ENCODE results near the gene SSPN. TPM values are rescaled to one million over a fixed set of nuclear protein-coding genes. Genes with fewer than 3 reads are reported as not detected.

The SSPN gene
- total and polyA plus RNA-seq, 9 of the 15 experiments (the other 6 are each of a cell fraction or from before 2014, with no cell fraction given) = 0.40 TPM; not detected in 8

- no peak for TF ChIP-seq ZBTB11 (CRISPR knock-in tag; IDR thresholded peaks at IDR 0.05)
- TF ChIP-seq MAZ (CRISPR knock-in tag; conservative IDR thresholded peaks at IDR 0.05 in 1 of 2, IDR thresholded peaks at IDR 0.05 in 1 of 2) = no peak
- TF ChIP-seq ZFP91 (CRISPR knock-in tag; IDR thresholded peaks at IDR 0.05) = no peak
- TF ChIP-seq, protein P1, sequence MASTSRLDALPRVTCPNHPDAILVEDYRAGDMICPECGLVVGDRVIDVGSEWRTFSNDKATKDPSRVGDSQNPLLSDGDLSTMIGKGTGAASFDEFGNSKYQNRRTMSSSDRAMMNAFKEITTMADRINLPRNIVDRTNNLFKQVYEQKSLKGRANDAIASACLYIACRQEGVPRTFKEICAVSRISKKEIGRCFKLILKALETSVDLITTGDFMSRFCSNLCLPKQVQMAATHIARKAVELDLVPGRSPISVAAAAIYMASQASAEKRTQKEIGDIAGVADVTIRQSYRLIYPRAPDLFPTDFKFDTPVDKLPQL (IDR thresholded peaks at IDR 0.05; ENCODE audit: extremely low read depth, insufficient read length) = no peak
- TF ChIP-seq, protein P2, sequence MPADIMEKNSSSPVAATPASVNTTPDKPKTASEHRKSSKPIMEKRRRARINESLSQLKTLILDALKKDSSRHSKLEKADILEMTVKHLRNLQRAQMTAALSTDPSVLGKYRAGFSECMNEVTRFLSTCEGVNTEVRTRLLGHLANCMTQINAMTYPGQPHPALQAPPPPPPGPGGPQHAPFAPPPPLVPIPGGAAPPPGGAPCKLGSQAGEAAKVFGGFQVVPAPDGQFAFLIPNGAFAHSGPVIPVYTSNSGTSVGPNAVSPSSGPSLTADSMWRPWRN (IDR thresholded peaks at IDR 0.05; ENCODE audit: low read depth) = no peak
- no peak for TF ChIP-seq MTA2 (IDR thresholded peaks at IDR 0.05; ENCODE audit: low read depth)
- TF ChIP-seq, protein P3, sequence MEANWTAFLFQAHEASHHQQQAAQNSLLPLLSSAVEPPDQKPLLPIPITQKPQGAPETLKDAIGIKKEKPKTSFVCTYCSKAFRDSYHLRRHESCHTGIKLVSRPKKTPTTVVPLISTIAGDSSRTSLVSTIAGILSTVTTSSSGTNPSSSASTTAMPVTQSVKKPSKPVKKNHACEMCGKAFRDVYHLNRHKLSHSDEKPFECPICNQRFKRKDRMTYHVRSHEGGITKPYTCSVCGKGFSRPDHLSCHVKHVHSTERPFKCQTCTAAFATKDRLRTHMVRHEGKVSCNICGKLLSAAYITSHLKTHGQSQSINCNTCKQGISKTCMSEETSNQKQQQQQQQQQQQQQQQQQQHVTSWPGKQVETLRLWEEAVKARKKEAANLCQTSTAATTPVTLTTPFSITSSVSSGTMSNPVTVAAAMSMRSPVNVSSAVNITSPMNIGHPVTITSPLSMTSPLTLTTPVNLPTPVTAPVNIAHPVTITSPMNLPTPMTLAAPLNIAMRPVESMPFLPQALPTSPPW (CRISPR knock-in tag; IDR thresholded peaks at IDR 0.05) = no peak
- no peak for TF ChIP-seq ZZZ3 (IDR thresholded peaks at IDR 0.05)
- TF ChIP-seq RAD21 (CRISPR knock-in tag; conservative IDR thresholded peaks at IDR 0.05 in 1 of 2, IDR thresholded peaks at IDR 0.05 in 1 of 2) = peak; percentile 4 to 22; a peak in 1 of 4 replicates
- no peak for TF ChIP-seq NEUROD1 (IDR thresholded peaks at IDR 0.05; ENCODE audit: borderline replicate concordance, low read depth, low read length, partially characterized antibody)
- no peak for TF ChIP-seq ZNF282 (CRISPR knock-in tag; IDR thresholded peaks at IDR 0.05)
- TF ChIP-seq ZNF354B (CRISPR knock-in tag; IDR thresholded peaks at IDR 0.05) = no peak
- TF ChIP-seq GTF2A2 (tag; IDR thresholded peaks at IDR 0.05) = no peak
- TF ChIP-seq, protein P4, sequence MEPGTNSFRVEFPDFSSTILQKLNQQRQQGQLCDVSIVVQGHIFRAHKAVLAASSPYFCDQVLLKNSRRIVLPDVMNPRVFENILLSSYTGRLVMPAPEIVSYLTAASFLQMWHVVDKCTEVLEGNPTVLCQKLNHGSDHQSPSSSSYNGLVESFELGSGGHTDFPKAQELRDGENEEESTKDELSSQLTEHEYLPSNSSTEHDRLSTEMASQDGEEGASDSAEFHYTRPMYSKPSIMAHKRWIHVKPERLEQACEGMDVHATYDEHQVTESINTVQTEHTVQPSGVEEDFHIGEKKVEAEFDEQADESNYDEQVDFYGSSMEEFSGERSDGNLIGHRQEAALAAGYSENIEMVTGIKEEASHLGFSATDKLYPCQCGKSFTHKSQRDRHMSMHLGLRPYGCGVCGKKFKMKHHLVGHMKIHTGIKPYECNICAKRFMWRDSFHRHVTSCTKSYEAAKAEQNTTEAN (CRISPR knock-in tag; IDR thresholded peaks at IDR 0.05) = no peak
- no peak for TF ChIP-seq SMAD3 (CRISPR knock-in tag; conservative IDR thresholded peaks at IDR 0.05)
- TF ChIP-seq RNF2 (IDR thresholded peaks at IDR 0.05) = 0 out of 2 replicates have a peak, but pooled peaks have one; percentile 24
Observed at GRCh38 chr12:26271024-26271423, 75.7 kb downstream of the SSPN start (continued).

Data from K562 (cell line).